Mesendoderm (in vitro differentiated cells): ENCODE data around the gene GPR176.
A peak's percentile ranks its signal among the peaks of the same experiment; 100 is the strongest.

Source experiments
- DNase-seq: peaks from one replicate; pipeline ENCODE4 v3.0.0; 2013
- H2AK5ac ChIP-seq: 2 replicates; pipeline ENCODE4 v1.6.1; 2013; ENCODE audit warnings: low read length, inconsistent platforms
- H2BK120ac ChIP-seq: 2 replicates; pipeline ENCODE4 v1.6.1; 2013; ENCODE audit warnings: low read depth, mild to moderate bottlenecking, low read length, moderate library complexity, mixed read lengths
- H2BK15ac ChIP-seq: replicated peaks from 2 replicates; pipeline ENCODE4 v1.6.1; 2013; ENCODE audit warnings: low read depth, mild to moderate bottlenecking, moderate library complexity
- H2BK5ac ChIP-seq: 2 replicates; pipeline ENCODE4 v1.6.1; 2013; ENCODE audit warnings: low read length, inconsistent platforms
- H3K18ac ChIP-seq: 2 replicates; pipeline ENCODE4 v1.6.1; 2013; ENCODE audit warnings: mild to moderate bottlenecking, low read length, mixed read lengths
- H3K23ac ChIP-seq: one replicate; pipeline ENCODE4 v1.6.1; 2013; ENCODE audit warnings: low read length
- H3K27ac ChIP-seq: 2 replicates; pipeline ENCODE4 v1.5.1; 2013; ENCODE audit warnings: low read depth, mild to moderate bottlenecking, inconsistent platforms, low read length, moderate library complexity
- H3K27me3 ChIP-seq: 2 replicates; pipeline ENCODE4 v1.6.1; 2013; ENCODE audit warnings: low read length, control low read depth, mild to moderate bottlenecking, inconsistent platforms; ENCODE audit not compliant: insufficient read depth, poor library complexity
- H3K36me3 ChIP-seq: 2 replicates; pipeline ENCODE4 v1.6.1; 2013; ENCODE audit warnings: low read length, inconsistent platforms; ENCODE audit not compliant: control insufficient read depth, insufficient read depth
- H3K4ac ChIP-seq: one replicate; pipeline ENCODE4 v1.6.1; 2013; ENCODE audit warnings: low read depth, mild to moderate bottlenecking, low read length, moderate library complexity
- H3K4me1 ChIP-seq: 2 replicates; pipeline ENCODE4 v1.6.1; 2013; ENCODE audit warnings: low read depth, low read length, inconsistent platforms; ENCODE audit not compliant: control insufficient read depth
- H3K4me2 ChIP-seq: 2 replicates; pipeline ENCODE4 v1.6.1; 2013; ENCODE audit warnings: low read length
- H3K4me3 ChIP-seq: 2 replicates; pipeline ENCODE4 v1.5.1; 2013; ENCODE audit warnings: mild to moderate bottlenecking, low read length
- H3K56ac ChIP-seq: one replicate; pipeline ENCODE4 v1.6.1; 2013; ENCODE audit warnings: low read length
- H3K79me1 ChIP-seq: 2 replicates; pipeline ENCODE4 v1.6.1; 2013; ENCODE audit warnings: low read length, inconsistent platforms
- H3K79me2 ChIP-seq: 2 replicates; pipeline ENCODE4 v1.6.1; 2013; ENCODE audit warnings: mild to moderate bottlenecking, low read length; ENCODE audit not compliant: control insufficient read depth, insufficient read depth
- H3K9ac ChIP-seq: 2 replicates; pipeline ENCODE4 v1.6.1; 2013; ENCODE audit warnings: low read length, inconsistent platforms
- H4K5ac ChIP-seq: one replicate; pipeline ENCODE4 v1.6.1; 2013; ENCODE audit warnings: low read length
- H4K8ac ChIP-seq: one replicate; pipeline ENCODE4 v1.6.1; 2013; ENCODE audit warnings: low read depth, mild to moderate bottlenecking, control low read depth, low read length, moderate library complexity
- WGBS: extraction: QIAGEN DNeasy Blood & Tissue Kit; methylation state at CpG from one replicate; pipeline ENCODE4 v1.1.7; 2013; ENCODE audit warnings: low lambda C conversion rate, missing lambda C conversion rate; ENCODE audit not compliant: insufficient coverage; ENCODE audit errors: extremely low coverage; 5-methylcytosine and 5-hydroxymethylcytosine counted together

The GPR176 gene

GRCh38 chr15:39885099-39885777 is 34.8 kb downstream of the GPR176 start:
- Histone ChIP-seq H3K23ac (no peak overlapping the region), H3K4me3 (no peak overlapping the region), H4K5ac (no peak overlapping the region), H4K8ac (no peak overlapping the region), H3K4me1 (peaks cover 19% of the 10 kb centered on the region), H3K18ac (no peak overlapping the region), H3K4ac (no peak overlapping the region), H3K56ac (no peak overlapping the region), H2BK120ac (no peak overlapping the region), H3K79me2 (peaks cover 1% of the 10 kb centered on the region), H3K4me2 (no peak overlapping the region), H3K79me1 (no peaks in the 10 kb centered on the region), H2BK15ac (no peak overlapping the region), H2AK5ac (no peak overlapping the region), H2BK5ac (no peak overlapping the region), H3K27ac (no peak overlapping the region), H3K9ac (no peak overlapping the region), H3K36me3 (no peaks in the 10 kb centered on the region), H3K27me3 (no peaks in the 10 kb centered on the region)
- DNase-seq = no peak

- Histone ChIP-seq H3K79me1 (no peaks in the 10 kb centered on the region), H3K4ac (no peak overlapping the region), H3K9ac (no peak overlapping the region), H3K36me3 (no peaks in the 10 kb centered on the region), H4K8ac (no peak overlapping the region), H2BK15ac (no peak overlapping the region), H3K4me3 (no peak overlapping the region), H3K23ac (no peak overlapping the region), H3K56ac (no peak overlapping the region), H3K27ac (no peak overlapping the region), H3K4me1 (peaks cover 19% of the 10 kb centered on the region), H2BK120ac (no peak overlapping the region), H2BK5ac (no peak overlapping the region), H3K4me2 (no peak overlapping the region), H3K18ac (peak overlapping the region; percentile 65), H2AK5ac (no peak overlapping the region), H3K27me3 (no peaks in the 10 kb centered on the region), H4K5ac (no peak overlapping the region), H3K79me2 (peaks cover 1% of the 10 kb centered on the region)
- no peak for DNase-seq
Measured at GRCh38 chr15:39884351-39884750, 35.7 kb downstream of the GPR176 start.

GRCh38 chr15:39882602-39883001 is 37.5 kb downstream of the GPR176 start:
- no peak overlapping the region for H3K56ac ChIP-seq

DNA sequence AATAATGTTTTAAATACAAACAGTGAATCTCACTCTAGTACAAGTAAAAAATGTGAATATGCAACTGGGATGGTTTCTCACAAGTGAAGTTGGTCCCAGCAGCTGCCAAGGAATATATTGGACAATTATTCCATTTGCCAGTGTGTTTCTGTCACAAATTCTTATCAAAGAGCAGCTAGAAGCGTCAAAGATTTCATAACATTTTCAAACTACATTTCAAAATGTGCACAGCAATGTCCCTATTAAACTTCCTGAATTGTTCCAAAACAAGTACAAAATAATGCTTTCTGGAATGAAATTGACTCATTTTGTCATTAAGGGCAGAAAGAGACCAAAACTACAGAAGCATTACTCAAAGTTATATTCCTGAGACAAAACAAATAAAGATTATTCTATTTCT is 38.3 kb downstream of the GPR176 start:
- Histone ChIP-seq H3K4me1 (peaks cover 6% of the 10 kb centered on the region), H4K8ac (no peak overlapping the region), H2BK120ac (no peak overlapping the region), H2AK5ac (no peak overlapping the region), H3K9ac (no peak overlapping the region), H2BK5ac (no peak overlapping the region), H3K4me3 (no peak overlapping the region), H3K27ac (no peak overlapping the region), H3K27me3 (no peaks in the 10 kb centered on the region), H4K5ac (no peak overlapping the region), H3K18ac (no peak overlapping the region), H3K4me2 (no peak overlapping the region), H3K79me2 (peaks cover 1% of the 10 kb centered on the region), H3K4ac (no peak overlapping the region), H2BK15ac (no peak overlapping the region), H3K23ac (no peak overlapping the region), H3K36me3 (no peaks in the 10 kb centered on the region), H3K56ac (no peak overlapping the region), H3K79me1 (no peaks in the 10 kb centered on the region)
- no CpG with 5 or more reads among the region's 1 CpG for WGBS
- DNase-seq = no peak

More at GRCh38 chr15:39882602-39883001, 37.5 kb downstream of the GPR176 start:
- peaks cover 1% of the 10 kb centered on the region for H3K79me2 ChIP-seq
- no peak overlapping the region for H2AK5ac ChIP-seq
- no peak for DNase-seq
- no peak overlapping the region for H3K23ac ChIP-seq
- no peak overlapping the region for H2BK120ac ChIP-seq
- H3K27me3 ChIP-seq = no peaks in the 10 kb centered on the region
- no peaks in the 10 kb centered on the region for H3K79me1 ChIP-seq
- no peak overlapping the region for H4K5ac ChIP-seq
- no peak overlapping the region for H4K8ac ChIP-seq
- peaks cover 12% of the 10 kb centered on the region for H3K4me1 ChIP-seq
- H3K9ac ChIP-seq = no peak overlapping the region
- H3K4ac ChIP-seq = no peak overlapping the region
- no peak overlapping the region for H3K27ac ChIP-seq
- no CpG with 5 or more reads among the region's 1 CpG for WGBS
- no peak overlapping the region for H3K4me2 ChIP-seq
- H3K18ac ChIP-seq = no peak overlapping the region
- no peak overlapping the region for H2BK5ac ChIP-seq
- H3K4me3 ChIP-seq = no peak overlapping the region
- no peak overlapping the region for H2BK15ac ChIP-seq
- H3K36me3 ChIP-seq = no peaks in the 10 kb centered on the region

DNA sequence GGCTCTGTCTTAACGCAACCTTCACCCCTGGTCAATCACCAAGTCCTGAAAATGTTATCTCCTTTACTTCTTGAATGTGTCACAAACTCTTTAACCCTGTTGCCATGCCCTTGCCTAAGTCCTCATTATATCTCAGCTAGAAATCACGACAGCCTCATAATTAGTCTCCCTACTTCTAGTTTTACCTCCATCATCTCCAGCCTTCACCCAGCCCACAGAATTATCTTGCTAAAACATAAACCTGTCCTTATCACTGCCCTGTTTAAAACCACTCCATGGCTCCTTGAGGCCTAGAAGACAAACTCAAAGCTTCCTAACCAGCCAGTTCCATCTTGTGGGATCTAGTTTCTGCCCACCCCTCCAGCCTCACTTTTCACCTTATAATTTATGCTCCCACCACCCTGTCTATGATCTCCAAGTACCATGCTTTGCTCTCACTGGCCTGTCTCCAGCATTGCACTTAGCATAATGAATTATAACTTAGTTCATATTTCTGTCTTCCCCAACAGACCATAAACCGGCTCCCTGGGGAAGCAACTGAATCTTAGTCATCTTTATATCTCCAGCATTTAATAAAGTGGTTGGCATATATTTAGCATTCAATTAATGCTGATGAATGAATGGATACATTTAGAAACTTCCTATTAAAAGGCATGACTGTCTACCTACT is 39.2 kb downstream of the GPR176 start:
- Histone ChIP-seq H3K23ac (no peak overlapping the region), H3K18ac (no peak overlapping the region), H3K79me2 (peaks cover 1% of the 10 kb centered on the region), H3K4me1 (no peaks in the 10 kb centered on the region), H2BK5ac (no peak overlapping the region), H3K4ac (no peak overlapping the region), H2BK15ac (no peak overlapping the region), H3K56ac (no peak overlapping the region), H3K36me3 (no peaks in the 10 kb centered on the region), H3K79me1 (no peaks in the 10 kb centered on the region), H3K27ac (no peak overlapping the region), H3K9ac (no peak overlapping the region), H2BK120ac (no peak overlapping the region), H3K27me3 (no peaks in the 10 kb centered on the region), H2AK5ac (no peak overlapping the region), H3K4me3 (no peak overlapping the region), H4K5ac (no peak overlapping the region), H3K4me2 (no peak overlapping the region), H4K8ac (no peak overlapping the region)
- WGBS = no CpG with 5 or more reads among the region's 3 CpGs
- no peak for DNase-seq

DNA sequence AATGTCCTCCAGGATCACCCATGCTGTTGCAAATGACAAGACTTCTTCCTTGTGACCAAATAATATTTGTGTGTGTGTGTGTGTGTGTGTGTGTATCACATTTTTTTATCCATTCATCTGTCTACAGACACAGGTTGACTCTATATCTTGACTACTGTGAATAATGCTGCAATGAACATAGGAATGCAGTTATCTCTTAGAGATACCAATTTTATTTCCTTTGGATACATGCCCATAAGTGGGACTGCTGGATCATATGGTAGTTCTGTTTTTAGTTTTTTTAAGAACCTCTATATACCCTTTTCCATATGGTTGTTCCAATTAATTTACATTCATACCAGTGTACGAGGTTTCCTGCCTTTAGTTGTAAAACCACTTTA is 41.7 kb downstream of the GPR176 start:
- no CpG with 5 or more reads among the region's 1 CpG for WGBS
- H2BK5ac ChIP-seq = no peak overlapping the region
- H2AK5ac ChIP-seq = no peak overlapping the region
- H3K79me2 ChIP-seq = peaks cover under 1% of the 10 kb centered on the region
- no peaks in the 10 kb centered on the region for H3K4me1 ChIP-seq
- no peak overlapping the region for H2BK15ac ChIP-seq
- no peak overlapping the region for H3K27ac ChIP-seq
- H2BK120ac ChIP-seq = no peak overlapping the region
- H4K5ac ChIP-seq = no peak overlapping the region
- no peak overlapping the region for H3K9ac ChIP-seq
- no peak for DNase-seq
- H3K27me3 ChIP-seq = no peaks in the 10 kb centered on the region
- no peak overlapping the region for H3K56ac ChIP-seq
- H3K4me3 ChIP-seq = no peak overlapping the region
- H3K4me2 ChIP-seq = no peak overlapping the region
- no peak overlapping the region for H3K23ac ChIP-seq
- no peak overlapping the region for H3K18ac ChIP-seq
- H4K8ac ChIP-seq = no peak overlapping the region
- no peaks in the 10 kb centered on the region for H3K36me3 ChIP-seq
- H3K79me1 ChIP-seq = no peaks in the 10 kb centered on the region
- H3K4ac ChIP-seq = no peak overlapping the region
